HG02852 (cell line): ENCODE measurements around the gene REG3A.

Source experiments
- ATAC-seq: cut with Tn5 transposase; IDR thresholded peaks from one replicate; pipeline ENCODE4 v1.9.1; 2021; ENCODE audit warnings: mild to moderate bottlenecking, moderate library complexity; ENCODE audit not compliant: unreplicated experiment

Gene REG3A

DNA sequence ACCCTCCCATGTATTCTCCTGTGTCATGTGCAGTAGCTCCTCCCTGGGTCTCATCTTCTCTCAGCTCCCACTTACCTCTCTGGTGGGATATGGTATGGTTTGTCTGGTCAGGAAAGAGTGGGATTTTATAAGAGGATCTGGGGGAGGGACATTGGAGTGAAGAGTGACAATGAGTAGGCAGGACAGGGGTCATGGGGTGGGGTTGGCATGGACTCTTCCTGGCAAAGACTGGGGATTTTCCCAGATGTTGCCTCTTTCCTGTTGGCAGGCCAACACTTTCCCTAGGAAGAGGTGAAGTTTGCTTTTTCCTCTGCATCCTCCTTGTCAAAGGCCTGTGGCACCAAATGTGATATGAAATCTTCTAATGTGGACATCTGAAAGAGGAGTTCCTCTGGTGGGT is at the start of gene REG3A:
Gene REG3A, minus strand, starts transcription at position 101 of the 400 bp plus-strand sequence. CDS start 348 bp downstream, outside the sequence.
- ATAC-seq: no peak

DNA sequence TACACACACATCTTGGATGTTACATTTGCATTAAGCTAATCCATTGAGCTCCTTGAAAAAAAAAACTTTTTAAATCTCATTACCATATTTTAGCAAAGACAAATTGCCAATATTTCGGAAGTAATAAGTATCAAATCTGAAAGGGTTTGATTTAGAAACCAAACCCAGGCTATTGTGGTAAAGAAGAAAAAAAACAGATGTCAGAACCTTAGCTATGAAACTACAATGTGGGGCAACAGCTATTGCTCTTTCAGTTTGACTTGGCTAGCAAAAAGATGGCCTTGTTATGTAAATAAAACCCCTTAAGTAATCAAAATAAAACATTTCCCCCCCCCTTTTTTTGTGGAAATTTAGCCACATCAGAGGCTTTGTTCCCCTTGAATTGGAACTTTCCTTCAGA is 41.2 kb upstream of the REG3A start:
- no peak for ATAC-seq

DNA sequence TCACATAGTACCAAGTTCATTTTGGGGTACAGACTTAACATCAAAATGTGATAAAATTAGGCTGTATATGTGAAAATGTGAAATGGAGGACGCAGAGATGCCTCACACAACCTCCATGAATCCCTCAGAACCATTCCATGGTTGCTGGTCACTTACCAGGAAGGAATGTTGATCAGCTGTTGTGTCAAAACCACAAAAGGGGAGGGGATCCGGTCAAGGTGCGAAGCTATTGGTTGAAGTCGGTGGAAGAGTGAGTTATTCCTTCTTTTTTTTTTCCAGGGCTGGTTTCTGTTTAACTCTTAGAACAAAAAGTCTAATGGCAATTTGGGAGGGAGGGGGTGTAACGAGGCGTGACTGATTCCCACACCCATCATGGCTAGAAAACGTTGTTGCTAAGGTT is 32.3 kb upstream of the REG3A start:
- no peak for ATAC-seq

DNA sequence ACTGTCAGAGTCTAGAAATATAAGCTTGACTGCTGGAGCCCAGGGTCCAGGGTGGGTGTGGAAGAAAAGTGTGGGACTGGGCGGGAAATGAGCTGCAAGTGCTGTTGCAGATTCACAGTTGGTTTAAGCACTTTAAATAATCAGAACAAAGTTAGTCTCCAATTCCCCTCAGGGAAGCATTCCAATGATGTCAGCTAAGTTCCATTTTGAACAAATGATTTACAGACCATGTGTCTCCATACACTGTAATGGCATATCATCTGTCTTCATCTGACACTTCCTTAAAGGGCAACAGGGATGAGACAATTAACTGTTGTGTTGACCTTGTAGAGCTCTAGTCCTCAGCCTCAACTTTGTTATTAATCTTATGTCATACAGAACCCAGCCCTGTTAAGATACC is 31.5 kb upstream of the REG3A start:
- no peak for ATAC-seq

DNA sequence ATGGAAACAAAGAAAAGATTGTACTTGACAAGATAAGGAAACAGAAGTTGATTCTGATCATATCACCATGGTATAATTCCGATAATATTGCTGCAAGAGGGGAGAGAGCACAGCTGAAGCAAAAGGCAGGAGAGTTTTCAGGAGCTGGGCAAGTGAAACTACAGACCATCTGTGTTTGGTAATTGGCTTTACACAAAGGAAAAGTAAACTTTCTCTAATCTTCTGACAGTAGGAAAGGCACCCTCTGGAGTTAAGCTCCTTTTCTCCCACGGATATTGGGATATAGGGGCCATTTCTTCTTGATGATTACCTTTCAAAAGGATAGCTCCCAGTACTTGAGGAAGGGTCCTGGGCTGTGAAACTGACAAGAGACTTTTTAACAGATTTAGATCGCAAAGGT is 29.9 kb upstream of the REG3A start:
- ATAC-seq: no peak

DNA sequence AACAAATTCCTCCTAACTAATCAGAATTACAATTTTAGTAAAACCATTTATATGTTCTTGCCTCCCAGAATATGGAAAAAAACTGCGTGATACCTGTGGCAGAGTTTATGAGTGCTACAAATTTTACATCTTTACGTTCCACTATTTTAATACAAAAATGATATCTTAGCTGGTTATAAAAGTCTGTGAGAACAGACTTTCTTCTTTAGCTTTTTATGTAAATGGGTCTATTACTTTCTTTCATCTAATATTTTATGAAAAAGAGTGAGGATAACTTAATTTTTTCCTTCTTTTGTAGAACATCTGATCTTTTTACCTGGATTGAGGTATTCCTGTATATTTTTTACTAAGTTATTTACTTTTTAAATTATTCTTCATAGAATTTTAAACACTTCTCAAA is 22.1 kb upstream of the REG3A start:
- ATAC-seq: no peak

DNA sequence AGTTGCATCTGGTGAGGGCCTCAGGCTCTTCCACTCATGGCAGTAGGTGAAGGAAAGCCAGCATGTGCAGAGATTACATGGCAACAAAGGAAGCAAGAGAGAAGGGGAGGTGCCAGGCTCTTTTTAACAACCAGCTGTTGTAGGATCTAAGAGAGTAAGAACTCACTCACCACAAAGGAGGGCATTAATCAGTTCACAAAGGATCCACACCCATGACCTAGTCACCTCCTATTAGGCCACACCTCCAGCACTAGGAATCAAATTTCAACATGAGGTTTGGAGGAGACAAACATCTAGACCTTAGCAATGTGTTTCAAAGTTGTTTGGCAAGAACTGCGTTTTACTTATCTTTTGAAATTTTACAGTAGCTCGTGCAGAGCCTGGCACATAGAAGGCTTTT is 20.5 kb upstream of the REG3A start:
- ATAC-seq: no peak

DNA sequence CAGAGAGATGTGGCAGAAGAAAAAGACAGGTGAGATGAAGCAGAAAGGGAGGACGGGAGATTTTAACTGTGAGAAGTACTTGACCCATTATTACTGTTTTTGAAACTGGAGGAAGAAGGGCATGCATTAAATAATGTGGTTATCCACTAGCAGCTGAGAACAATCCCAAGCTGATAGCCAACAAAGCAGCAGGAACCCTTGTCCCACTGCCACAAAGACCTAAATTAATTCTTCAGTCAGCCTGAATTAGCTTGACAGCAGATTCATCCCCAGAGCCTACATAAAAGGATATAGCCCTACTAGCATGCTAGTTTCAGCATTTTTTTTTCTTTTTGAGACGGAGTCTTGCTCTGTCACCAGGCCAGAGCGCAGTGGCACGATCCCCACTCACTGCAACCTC is 19.5 kb upstream of the REG3A start:
- no peak for ATAC-seq

DNA sequence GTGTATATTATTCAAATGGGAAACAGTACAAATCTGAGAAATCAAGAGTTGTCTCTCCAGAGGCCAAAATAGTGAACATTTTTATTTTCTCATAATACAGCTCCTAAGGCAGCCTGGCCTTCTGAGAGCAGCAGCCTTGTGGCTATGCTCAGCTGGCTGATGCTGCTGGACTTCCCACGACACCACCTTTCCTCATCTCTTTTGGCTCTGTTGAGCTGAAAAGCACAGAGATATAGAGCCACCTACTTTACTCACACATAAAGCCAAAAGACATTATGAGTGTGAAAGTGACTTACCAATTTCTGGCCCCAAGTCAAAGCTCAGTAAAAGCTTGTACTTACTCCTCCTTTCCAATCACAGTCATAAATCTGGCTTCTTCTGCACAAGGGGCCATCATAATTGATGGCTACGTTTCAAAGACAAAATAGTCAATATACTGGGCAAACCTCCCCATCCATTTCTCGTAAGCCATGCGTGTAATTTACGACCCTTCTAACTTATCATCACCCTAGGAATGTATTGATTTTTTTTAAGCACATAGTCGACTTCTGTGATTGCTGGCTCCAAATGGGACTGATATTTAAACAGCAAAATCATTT is 18.6 kb upstream of the REG3A start:
- ATAC-seq: no peak

DNA sequence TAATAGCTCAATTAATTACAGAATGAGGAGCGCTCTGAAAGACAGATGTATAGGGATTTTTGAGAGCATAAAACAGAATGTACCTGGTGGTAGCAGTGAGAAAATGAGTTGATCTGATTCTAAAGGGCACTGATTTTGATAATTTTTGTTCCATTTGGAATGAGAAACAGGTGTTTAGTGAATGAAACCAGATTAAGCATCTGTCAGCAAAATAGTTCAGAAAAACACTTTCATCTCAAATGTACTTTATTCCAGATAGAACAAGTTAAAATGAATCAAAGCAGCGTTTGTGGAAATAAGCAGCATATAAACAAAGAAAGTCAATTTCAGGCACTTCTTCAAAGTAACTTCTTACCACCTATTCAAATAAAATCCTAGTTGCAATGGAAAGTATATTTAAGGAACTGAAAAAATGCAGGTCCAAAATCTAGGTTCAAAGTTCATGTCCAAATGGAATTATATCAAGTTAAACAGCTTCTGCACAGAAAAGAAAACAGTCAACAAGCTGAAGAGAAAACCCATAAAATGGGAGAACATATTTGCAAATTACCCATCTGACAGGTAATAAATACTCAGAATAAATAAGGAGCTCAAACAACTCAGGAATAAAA is 11.9 kb upstream of the REG3A start:
- no peak for ATAC-seq

DNA sequence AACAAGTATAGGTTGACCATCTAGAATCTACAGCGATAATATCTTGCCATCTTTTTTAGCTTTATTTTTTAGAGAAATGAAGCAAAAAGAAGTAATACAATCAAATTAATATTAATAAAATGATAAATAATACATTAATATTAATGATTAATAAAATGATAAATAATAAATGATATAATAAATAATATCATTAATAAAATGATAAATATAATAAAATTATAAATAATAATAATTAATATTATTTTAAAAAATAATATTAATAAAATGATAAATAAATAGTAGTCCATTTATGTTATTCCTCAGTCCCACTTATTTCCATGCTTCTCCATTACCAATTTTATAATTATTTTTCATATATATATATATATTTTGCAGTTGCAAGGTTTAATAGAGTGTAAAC is 3.2 kb upstream of the REG3A start:
- ATAC-seq: no peak

DNA sequence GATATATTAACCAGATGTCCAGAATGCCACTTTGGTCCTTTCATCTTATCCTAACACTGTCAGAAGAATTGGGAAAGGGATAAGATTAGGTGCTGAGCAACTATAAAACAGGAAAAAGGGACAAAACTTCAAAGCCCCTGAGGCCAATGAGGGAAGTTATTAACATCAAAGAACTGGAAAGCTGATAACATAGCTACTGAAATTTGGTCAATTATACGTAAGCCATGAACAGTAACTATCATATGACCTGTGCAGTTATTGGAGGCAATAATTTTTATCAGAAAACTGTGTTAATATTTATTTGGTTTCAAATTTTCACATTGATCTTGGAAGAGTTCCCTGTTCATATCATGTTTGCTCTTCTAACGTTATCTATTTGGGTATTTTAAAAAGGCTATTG is 2.6 kb upstream of the REG3A start:
- no peak for ATAC-seq

DNA sequence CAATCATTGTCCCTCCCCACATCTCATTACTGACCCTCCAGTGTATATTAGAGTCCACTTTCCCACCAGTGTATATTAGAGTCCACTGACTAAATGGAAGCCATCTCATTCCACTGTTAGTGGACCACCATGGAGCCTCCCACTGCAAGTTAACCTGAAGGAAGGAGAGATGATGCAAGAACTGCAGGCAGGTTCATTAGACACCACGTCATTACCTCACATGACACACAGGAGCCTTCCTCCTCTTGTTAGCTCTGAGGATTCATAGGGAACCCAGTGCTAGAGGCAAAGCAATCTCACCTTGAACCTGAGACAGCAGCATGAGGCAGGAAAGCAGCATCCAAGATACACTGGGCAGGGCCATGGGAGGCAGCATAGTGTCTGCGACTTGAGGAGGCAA is 523 bp downstream of the REG3A start:
- no peak for ATAC-seq

DNA sequence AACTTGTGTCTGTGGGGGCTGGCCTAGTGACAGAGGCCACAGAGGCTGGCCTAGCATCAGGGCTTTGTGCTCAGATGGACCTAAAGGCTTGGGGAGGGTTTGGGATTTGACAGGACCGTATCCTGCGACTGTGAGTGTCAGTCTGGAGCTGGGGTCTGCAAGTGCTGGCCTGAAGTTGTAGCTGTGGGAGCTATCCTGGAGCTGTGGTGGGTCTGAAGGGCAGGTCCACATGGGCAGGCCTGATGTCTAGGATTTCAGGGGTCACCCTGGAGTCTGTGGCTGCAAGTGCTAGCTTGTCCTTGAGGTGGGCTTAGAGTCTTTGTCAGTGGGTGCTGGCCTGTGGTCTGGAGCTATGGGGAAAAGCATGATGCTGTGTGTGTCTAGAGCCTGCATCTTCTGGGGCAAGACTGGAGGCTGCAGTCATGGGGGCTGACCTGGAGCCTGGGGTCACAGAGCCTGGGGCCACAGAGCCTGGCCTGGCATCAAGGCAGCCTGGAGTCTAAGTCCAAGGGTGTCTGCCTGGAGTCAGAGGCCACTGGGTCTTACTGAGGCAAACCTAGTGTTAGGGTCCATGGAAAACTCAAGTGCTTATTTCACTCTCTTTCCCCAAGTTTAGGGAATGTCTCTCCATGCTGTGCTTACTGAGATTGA is 3.6 kb downstream of the REG3A start:
- ATAC-seq: no peak

DNA sequence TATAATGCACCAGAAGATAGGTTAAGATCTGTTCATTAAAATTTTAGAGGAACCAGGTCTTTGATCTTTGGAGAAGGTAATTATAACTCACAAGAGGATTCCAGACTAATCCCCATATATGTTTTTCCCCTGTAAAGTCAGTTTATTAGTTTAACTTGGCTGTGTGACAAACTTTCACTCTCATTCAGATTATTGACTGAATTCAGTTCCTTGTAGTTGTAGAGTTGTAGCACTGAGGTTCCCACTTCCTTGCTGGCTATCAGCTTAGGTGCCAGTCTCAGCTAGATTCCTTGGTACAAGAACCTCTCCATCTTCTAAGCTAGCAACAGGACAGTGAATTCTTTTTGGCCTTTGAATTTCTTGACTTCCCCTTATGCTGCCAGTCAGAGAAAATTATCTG is 20.1 kb downstream of the REG3A start:
- ATAC-seq: no peak

DNA sequence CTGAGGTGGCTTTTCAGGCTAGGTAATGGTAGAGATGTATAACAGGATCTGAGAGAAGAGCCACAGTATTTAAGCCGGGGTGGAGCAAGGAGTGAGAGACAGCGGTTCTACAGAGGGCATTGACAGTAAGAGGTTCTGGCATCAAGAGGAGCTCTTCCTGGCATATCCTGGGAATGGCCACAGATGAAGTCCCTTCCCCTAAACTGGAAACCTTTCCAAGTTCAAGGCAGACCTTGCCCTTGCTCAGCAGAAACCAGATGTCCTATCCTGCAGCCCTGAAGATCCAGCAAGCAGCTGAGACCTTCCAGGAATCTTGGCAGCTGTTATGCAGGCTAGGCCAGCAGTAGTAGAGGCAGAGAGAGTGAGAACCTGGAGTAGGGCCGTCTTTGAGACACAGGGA is 21.2 kb downstream of the REG3A start:
- ATAC-seq: no peak

DNA sequence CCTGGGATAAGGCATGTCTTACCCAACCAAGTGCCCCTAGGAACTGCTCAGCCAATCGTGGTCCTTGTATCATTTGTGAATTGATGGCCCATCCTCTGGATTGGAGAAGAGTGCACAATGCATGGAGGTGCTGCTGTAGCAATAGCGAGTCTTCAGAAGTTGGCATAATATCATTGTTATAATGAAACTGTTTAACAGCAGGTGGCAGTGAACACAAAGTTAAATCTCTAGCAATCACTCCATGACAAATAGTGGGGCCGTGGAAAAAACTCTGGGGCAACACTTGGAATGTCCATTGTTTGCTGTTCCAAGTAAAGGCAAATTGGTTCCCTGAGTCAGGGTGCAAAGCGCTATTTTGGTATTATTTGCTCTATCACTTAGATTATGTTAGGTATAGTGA is 27.9 kb downstream of the REG3A start:
- ATAC-seq: no peak

DNA sequence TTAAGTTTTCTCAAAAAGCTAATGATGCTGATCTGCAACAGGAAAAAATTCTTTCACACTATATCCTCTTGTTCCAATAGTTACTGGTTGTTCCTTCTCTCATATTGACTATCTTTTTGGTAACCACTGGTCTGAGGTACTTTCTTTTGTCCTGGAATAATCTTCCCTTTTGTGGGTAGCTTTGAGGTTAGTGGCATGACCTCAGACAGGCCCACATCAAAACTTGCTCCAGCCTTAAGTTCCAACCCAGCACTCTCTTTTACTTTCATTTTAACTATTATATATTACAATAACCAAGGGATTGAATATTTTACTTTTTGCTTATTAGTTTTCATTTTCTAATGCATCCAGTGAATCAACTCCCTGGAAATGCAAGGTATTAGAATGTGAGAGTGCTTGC is 29.7 kb downstream of the REG3A start:
- ATAC-seq: no peak

DNA sequence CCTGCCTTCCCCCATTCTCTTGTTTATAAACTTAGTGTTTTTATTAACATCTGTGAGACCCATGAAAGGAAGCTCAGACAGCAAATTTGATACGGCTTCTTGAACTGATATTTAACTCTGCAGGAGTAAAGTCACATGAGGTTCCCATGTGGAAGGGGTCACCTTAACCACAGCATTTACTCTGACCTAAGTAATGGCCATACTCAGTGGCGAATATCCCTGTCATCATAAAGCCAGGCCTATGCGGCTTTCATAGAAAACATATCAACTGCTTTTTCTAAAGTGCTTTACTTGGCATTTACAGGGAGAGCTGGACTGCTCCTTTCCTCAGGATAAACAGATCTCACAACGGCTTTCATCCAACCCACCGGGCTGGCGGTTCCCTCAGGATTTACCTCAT is 30.3 kb downstream of the REG3A start:
- no peak for ATAC-seq

DNA sequence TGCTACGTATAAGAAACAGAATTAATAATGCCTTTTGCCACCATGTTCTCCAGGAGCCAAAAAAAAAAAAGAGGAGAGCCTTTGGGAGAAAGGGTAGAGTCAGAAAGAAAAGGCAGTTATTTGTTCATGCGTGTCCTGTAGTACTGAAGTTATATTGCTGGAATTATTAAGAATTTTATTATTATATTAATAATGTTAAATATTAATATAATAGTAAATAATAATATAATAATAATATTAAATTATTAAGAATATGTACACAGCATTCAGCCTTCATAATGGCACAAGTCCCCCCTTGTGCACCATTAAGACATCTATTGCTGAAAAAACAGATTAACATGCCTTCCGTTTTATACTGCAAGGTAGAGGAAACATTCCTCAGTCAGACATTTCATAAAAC is 31.1 kb downstream of the REG3A start:
- ATAC-seq: no peak

DNA sequence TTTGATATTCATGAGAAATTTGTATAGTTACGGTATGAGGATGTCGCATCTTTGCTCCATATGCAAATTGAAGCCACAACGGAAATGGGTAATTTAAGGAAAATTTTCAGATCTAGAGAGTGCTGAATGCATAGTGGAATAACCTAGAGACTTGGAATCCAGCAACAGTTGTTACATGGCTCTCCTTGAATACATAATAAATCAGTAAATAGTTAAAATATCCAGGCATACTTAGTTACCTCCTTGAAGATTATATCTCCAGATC is 33.9 kb downstream of the REG3A start:
- ATAC-seq: no peak

DNA sequence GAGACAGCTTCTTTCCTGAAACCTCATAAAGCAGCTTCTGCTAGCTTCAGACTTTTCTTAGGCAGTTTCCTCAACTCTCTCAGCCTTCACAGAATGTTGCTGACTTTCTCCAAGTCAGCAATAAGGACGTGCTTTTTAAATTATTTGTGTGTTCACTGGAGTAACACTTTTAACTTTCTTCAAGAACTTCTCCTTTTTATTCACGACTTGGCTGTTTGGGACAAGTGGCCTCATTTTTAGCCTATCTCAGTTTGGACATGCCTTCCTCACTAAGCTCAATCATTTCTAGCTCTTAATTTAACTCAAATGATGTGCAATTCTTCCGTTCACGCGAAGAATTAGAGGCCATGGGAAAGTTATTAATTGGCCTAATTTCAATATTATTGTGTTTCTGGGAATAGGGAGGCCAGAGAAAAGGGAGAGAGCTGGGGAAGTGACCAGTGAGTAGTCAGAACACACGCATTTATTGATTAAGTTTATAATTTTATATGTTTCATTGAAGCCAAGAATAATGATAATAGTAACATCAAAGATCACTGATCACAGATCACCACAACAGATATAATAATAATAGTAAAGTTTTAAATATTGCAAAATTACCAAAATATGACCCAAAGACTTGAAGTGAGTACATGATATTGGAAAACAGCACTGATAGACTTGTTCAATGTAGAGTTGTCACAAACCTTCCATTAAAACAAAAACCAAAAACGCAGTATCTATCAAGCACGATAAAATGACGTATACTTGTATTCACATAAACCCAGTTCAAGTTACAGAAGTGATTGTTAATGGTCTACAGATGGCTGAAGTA is 34.4 kb downstream of the REG3A start:
- ATAC-seq: no peak
